Right renal pelvis (tissue), 4 donors: ENCODE data around the gene AAMDC. TPM values are rescaled to one million over a fixed set of nuclear protein-coding genes. Genes with fewer than 3 reads are reported as not detected.
A peak's percentile ranks its signal among the peaks of the same experiment; 100 is the strongest.
"Not testable (repeated sequence)": the region's sequence is repeated elsewhere in the genome, so short reads cannot be mapped to it uniquely, and the experiment has no call there.

ENCODE experiments used
- DNase-seq, 4 donors: peaks; one replicate each; pipeline ENCODE4 v3.0.0-alpha.2; 2013; ENCODE audit warnings: low read depth in 4 of 4, low spot score in 3 of 4, missing footprints in 1 of 4
- polyA plus RNA-seq, 4 donors: library from polyadenylated mRNA; unstranded; fragments of 120-200 nt; gene quantifications; one replicate each; pipeline ENCODE4 v1.2.1, GENCODE V29; 2013; ENCODE audit not compliant: insufficient read length in 4 of 4

AAMDC gene
- polyA plus RNA-seq, 4 donors, result 41.9 to 54.4 (median 52.2) TPM

DNA sequence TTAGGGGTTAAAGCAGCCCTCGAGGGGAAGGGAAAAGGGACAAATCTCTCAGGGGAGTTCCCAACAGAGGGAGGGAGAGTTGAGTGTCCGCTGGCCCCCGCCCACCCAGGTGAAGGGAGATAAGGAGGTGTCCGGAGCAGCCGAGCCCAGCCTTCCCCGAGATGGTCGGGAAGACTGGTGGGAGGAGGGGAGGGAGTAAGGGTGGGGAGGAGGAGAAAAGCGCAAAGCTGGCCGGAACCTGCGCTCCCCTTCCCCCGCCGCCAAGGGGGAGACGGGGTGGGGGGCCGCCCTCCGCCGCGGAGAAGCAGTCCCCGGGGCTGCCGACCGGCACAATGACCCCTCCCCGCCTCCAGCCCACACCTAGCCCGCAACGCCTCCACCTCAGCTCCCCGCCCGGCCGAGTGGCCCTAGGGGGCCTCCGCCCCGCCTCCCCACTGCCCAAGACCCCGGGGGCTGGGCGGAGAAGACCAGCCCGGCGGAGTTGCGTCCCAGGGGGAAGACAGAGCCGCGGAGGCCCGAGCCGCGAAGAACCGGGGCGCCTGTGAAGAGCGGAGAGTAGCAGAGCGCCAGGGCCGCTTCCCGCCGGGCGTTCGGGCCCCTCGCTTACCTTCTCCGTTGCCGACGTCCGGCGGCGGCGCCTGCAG, 901 bp upstream of the AAMDC start:
- DNase-seq, result peak; percentile 29 to 53 (median 32)

DNA sequence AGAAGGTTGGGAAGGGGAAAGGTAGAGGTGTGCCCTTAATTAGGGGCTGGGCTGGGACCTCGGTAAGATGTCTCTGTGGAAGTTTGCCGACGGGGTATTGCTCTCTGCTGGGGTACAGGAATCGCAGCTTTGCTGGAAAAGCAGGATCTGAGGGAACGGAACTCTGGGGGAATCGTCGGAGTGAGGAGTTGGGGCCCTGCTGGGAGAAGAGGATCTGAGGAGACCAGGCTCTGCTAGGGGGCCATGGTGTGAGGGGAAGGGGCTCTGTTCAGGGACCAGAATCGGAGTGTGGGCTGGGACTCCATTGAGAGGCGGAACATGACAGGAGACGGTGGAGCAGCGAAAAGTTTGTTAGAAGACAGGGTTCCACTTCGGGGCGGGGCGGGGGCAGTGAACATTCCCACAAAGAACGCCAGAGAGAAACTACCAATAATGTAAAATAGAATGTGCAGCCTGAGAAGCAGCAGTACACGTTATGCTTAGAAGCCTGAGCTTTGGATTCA, 456 bp downstream of the AAMDC start:
- DNase-seq, result peak in 3 of 4 donors; percentile 18 to 34 (median 23)

- not testable (repeated sequence) for DNase-seq
Observed at GRCh38 chr11:77822126-77822525, 1.2 kb downstream of the AAMDC start.

- DNase-seq, result no peak
Observed at GRCh38 chr11:77823775-77824174, 2.8 kb downstream of the AAMDC start.

DNA sequence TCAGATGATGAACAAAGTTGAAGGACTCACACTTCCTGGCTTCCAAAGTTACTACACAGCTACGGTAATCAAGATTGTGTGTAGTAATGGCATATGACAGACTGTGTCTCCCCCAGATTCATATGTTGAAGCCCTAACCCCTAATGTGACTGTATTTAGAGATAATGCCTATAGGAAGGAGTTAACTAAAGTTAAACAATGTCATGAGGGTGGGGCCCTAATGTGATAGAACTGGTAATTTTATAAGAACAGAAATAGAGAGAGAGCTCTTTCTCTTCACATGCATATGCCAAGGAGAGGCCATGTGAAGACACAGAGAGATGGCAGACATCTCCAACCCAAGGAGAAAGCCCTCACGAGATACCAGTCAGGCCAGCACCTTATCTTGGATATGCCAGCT, 8.0 kb downstream of the AAMDC start:
- DNase-seq, result no peak

- no peak for DNase-seq
Observed at GRCh38 chr11:77833302-77833701, 12.4 kb downstream of the AAMDC start.

DNA sequence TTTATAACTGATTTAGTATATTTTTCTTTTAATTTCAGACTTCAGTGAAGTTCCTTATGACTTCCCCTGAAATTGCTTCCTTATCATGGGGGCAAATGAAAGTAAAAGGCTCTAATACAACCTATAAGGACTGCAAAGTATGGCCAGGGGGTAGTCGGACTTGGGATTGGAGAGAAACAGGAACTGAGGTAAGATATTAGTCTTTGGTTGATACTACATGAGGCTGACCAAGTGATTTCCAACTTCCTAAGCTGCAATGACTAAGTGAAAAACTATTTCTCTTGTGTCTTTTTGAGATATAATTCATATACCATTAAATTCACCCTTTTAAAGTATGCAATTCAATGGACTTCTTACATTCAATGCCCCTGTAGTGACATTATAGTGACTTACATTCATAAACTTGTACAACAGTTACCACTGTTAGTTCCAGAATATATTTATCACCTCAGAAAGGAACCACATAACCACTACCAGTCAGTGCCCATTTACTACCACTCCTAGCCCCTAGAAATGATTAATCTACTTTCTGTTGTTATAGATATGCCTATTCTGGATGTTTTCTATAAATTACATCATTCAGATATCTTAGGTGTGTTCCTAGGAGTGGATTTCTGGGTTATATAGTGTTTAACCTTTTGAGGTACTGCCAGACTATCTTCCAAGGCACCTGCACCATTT, 21.6 kb downstream of the AAMDC start:
- no peak for DNase-seq

DNA sequence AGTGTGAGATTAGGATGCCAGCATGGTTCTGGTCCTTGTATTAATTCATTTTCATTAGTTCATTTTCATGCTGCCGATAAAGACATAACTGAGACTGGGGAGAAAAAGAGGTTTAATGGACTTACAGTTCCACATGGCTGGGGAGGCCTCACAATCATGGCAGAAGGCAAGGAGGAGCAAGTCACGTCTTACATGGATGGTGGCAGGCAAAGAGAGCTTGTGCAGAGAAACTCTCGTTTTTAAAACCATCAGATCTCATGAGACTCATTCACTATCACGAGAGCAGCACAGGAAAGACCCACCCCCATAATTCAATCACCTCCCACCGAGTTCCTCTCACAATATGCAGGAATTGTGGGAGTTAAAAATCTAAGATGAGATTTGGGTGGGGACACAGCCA, 22.8 kb downstream of the AAMDC start:
- DNase-seq, result not testable (repeated sequence)

GRCh38 chr11:77851503-77851902, 30.6 kb downstream of the AAMDC start:
- no peak for DNase-seq

DNA sequence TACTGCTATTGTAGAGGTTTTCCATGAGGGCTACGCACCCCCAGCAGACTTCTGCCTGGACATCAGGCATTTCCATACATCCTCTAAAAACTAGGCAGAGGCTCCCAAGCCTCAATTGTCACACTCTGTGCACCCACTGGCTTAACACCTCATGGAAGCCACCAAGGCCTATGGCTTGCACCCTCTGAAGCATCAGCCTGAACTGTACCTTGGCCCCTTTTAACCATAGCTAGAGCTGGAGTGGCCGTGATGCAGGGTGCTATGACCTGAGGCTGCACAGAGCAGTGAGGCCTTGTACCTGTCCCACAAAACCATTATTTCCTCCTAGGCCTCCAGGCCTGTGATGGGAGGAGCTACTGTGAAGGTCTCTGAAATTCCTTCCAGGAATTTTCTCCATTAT, 33.9 kb downstream of the AAMDC start:
- DNase-seq, result no peak

GRCh38 chr11:77857906-77858457, 37.0 kb downstream of the AAMDC start:
- not testable (repeated sequence) for DNase-seq

DNA sequence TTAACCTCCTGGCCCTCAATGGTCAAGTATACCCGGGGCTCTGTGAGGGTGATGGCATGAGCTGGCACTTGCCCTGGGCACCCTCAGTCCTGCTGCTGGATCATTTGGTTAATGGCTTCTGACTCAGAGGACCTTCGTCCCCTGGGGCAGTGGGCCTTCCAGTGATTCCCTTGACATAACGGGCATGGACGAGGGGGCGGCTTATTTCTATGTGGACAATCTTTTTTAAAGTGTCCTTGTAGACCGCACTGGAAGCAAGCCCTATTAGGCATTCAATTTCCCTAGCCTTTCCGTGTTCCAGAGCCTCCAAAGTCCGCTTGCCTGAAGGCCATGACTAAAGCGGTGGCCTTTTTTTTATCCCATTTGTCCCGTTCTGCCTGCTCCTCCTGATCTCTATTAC, 40.5 kb downstream of the AAMDC start:
- not testable (repeated sequence) for DNase-seq

GRCh38 chr11:77865805-77866204, 44.9 kb downstream of the AAMDC start:
- DNase-seq, result no peak

DNA sequence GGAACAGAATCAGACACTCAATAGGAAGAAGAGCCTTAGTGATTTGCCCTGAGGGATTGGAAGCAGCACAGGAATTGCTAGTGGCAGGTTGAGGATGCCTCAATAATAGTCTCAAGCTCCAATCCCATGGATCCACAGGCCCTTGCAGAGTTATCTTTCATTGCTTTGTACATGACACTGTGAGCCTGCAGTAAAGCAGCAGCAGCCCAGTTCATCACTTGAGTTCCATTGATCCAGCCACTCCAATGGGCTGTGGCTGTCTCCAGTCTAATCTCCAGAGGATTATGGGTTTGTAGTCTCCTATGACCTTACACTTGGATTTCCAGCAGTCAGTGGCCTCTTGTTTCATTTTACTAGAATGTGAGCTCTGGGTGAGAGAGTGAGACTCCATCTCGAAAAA, 45.4 kb downstream of the AAMDC start:
- DNase-seq, result no peak

GRCh38 chr11:77868744-77869143, 47.8 kb downstream of the AAMDC start:
- no peak for DNase-seq

GRCh38 chr11:77871855-77872254, 50.9 kb downstream of the AAMDC start:
- DNase-seq, result no peak

- no peak for DNase-seq
Observed at GRCh38 chr11:77873345-77873744, 52.4 kb downstream of the AAMDC start.

GRCh38 chr11:77874206-77874605, 53.3 kb downstream of the AAMDC start:
- no peak for DNase-seq

DNA sequence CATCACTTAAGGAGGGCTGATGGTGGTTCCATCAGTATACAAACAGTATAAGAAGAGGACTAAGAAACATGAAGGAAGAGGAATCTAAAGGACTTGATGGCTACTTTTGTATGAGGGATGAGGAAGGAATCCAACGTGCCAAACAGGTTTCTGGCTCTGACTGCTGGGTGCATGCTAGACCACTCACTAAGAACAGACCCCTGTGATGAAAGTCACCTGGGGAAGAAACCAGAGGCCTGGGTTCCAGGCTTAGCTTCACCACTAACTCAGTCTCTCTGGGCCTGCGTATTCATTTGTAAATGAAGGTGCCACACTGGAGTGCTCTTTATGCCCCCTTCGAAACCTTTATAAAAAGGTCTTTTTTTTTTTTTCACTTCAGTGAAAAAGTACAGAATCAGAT, 55.1 kb downstream of the AAMDC start:
- no peak for DNase-seq

DNA sequence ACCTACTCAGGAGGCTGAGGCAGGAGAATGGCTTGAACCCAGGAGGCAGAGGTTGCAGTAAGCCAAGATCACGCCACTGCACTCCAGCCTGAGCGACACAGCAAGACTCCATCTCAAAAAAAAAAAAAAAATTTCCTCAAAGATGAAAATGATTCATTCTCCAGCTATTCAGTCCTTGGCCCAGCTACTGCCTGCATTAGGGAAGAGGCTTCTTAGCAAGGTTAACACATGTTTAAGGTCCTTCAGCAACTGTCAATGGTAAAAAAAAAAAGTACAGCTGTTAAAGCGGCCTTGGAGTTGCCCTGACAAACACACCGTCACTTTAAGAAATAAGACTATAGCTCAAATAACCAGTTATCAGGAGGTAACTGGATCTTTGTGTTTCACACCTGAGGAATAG, 57.3 kb downstream of the AAMDC start:
- not testable (repeated sequence) for DNase-seq

- no peak for DNase-seq
Observed at GRCh38 chr11:77879218-77879617, 58.3 kb downstream of the AAMDC start.

DNA sequence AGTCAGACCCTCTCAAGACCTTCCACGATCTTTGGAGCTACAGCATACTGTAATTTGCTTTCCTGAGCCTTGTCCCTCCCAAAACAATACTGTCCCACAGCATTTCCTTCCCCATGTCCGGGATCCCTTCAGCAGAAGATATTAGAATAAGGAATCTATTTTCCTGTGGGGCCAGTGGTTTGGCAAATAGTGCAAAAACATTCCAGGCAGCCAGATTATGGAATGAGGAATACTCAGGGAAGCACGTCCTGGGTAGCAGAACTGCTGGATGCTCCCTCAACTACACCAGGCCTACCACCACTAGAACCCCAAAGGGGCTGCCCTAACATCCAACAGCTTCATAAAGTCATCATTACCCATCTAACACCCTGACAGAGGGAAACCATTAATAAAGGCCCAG, 61.5 kb downstream of the AAMDC start:
- DNase-seq, result no peak
